Esophagus muscularis mucosa (tissue), 4 donors: ENCODE data around the gene TRIM27. TPM values are rescaled to one million over a fixed set of nuclear protein-coding genes. Genes with fewer than 3 reads are reported as not detected.
"Not testable (repeated sequence)": the region's sequence is repeated elsewhere in the genome, so short reads cannot be mapped to it uniquely, and the experiment has no call there.

ENCODE experiments used
- DNase-seq: peaks from one replicate; pipeline ENCODE4 v3.0.0-alpha.2; 2017; ENCODE audit errors: extremely low spot score
- H3K27ac ChIP-seq, 4 donors: fragments of 200-600 bp; sonication (generic); replicated peaks in 1 of 4; 1 replicate in 3 of 4; 2 replicates in 1 of 4; pipeline ENCODE4 v1.5.1; 2016 to 2019; ENCODE audit warnings: mild to moderate bottlenecking in 1 of 4
- H3K27me3 ChIP-seq, 4 donors: fragments of 200-600 bp; sonication (generic); one replicate each; pipeline versions ENCODE4 v1.5.1 to v1.6.0; 2016 to 2019
- H3K36me3 ChIP-seq, 4 donors: fragments of 200-600 bp; sonication (generic); one replicate each; pipeline ENCODE4 v1.5.1; 2016 to 2019
- H3K4me1 ChIP-seq, 4 donors: fragments of 200-600 bp; sonication (generic); one replicate each; pipeline ENCODE4 v1.5.1; 2016 to 2019
- H3K4me3 ChIP-seq, 4 donors: fragments of 200-600 bp; sonication (generic); 1 replicate in 2 of 4; 2 replicates in 2 of 4; pipeline ENCODE4 v1.5.1; 2016 to 2019; ENCODE audit warnings: mild to moderate bottlenecking in 4 of 4, moderate library complexity in 1 of 4
- H3K9me3 ChIP-seq, 4 donors: fragments of 200-600 bp; sonication (generic); 1 replicate in 3 of 4; 2 replicates in 1 of 4; pipeline ENCODE4 v1.5.1; 2016 to 2019
- CTCF ChIP-seq, 3 experiments: fragments of 200-600 bp in 2 of 3; fragments of 450-650 bp in 1 of 3; sonication (generic) in 2 of 3; IDR thresholded peaks; one replicate each; pipeline ENCODE4 v1.5.1; 2017 to 2019; ENCODE audit warnings: antibody characterized with exemption in 3 of 3, mild to moderate bottlenecking in 2 of 3, moderate library complexity in 1 of 3
- EP300 ChIP-seq: sonication (generic); formaldehyde crosslinking; IDR thresholded peaks from one replicate; pipeline ENCODE4 v1.6.1; 2017; ENCODE audit warnings: antibody characterized with exemption
- POLR2A ChIP-seq: fragments of 450-650 bp; IDR thresholded peaks from one replicate; pipeline ENCODE4 v1.6.1; 2017; ENCODE audit warnings: antibody characterized with exemption, moderate library complexity, mild to moderate bottlenecking, low read depth
- POLR2AphosphoS5 ChIP-seq, 2 donors: sonication (generic); formaldehyde crosslinking; IDR thresholded peaks; one replicate each; pipeline ENCODE4 v1.6.1; 2017; ENCODE audit warnings: antibody characterized with exemption in 2 of 2
- WGBS: methylation state at CpG from one replicate; pipeline ENCODE4 v1.1.5; 2018; 5-methylcytosine and 5-hydroxymethylcytosine counted together
- intact Hi-C: fragments of 100-400 bp; cut with DNase I; formaldehyde crosslinking; loops from one replicate; pipeline ENCODE4 v1.15.1; 2023
- small RNA-seq, 3 donors: library from RNA; depleted of rRNA; stranded (forward); fragments of <200 nt; gene quantifications; one replicate each; pipeline ENCODE3, GENCODE V24; 2016
- total RNA-seq, 4 donors: library from RNA; depleted of rRNA; stranded (reverse); fragments of >200 nt; gene quantifications; one replicate each; pipeline versions ENCODE4 v1.1.0 to v1.2.1, GENCODE V29; 2016

TRIM27 gene
- total RNA-seq, 4 donors from 2014 or later = 31.1 to 42.2 (median 36.0) TPM

GRCh38 chr6:28861339-28861738, 62.4 kb downstream of the TRIM27 start:
- Histone ChIP-seq H3K27me3 (no peaks in the 10 kb centered on the region), H3K27ac (no peak overlapping the region), H3K9me3 (peaks cover 0 to 4% (median 2%) of the 10 kb centered on the region in 4 donors), H3K4me3 (no peak overlapping the region), H3K4me1 (peaks cover 8 to 12% (median 8%) of the 10 kb centered on the region in 4 donors), H3K36me3 (no peaks in the 10 kb centered on the region)
- intact Hi-C loops = loop anchor here (5.0 to 10.0 kb wide), 2 partner anchors 81 to 153 kb away; no protein-coding TSS in a partner anchor
- WGBS = 92% methylated on average over 10 of the region's 22 CpGs
- TF ChIP-seq CTCF (IDR thresholded peaks at IDR 0.05) (no peak), POLR2A (no peak), POLR2AphosphoS5 (IDR thresholded peaks at IDR 0.05) (no peak), EP300 (no peak)
- no peak for DNase-seq

- Histone ChIP-seq H3K36me3 (no peaks in the 10 kb centered on the region), H3K4me3 (no peak overlapping the region), H3K27ac (no peak overlapping the region), H3K9me3 (peaks cover 0 to 8% (median 2%) of the 10 kb centered on the region in 4 donors), H3K27me3 (no peaks in the 10 kb centered on the region), H3K4me1 (peaks cover 8 to 12% (median 8%) of the 10 kb centered on the region in 4 donors)
- DNase-seq = no peak
- intact Hi-C loops = loop anchor here (5.0 to 10.0 kb wide), 2 partner anchors 82 to 154 kb away; no protein-coding TSS in a partner anchor
- no peak for TF ChIP-seq POLR2A
- no peak for TF ChIP-seq POLR2AphosphoS5 (IDR thresholded peaks at IDR 0.05)
- TF ChIP-seq CTCF (IDR thresholded peaks at IDR 0.05) = no peak
- TF ChIP-seq EP300 = no peak
- WGBS = 54% methylated on average over 6 of the region's 6 CpGs
Observed at GRCh38 chr6:28860581-28860980, 63.2 kb downstream of the TRIM27 start.

- intact Hi-C loops = no loop called here
- DNase-seq = no peak
- Histone ChIP-seq H3K4me3 (no peak overlapping the region), H3K36me3 (no peaks in the 10 kb centered on the region), H3K27ac (no peak overlapping the region), H3K27me3 (no peaks in the 10 kb centered on the region), H3K9me3 (peaks cover 0 to 11% (median 2%) of the 10 kb centered on the region in 4 donors), H3K4me1 (peaks cover 0 to 5% (median 2%) of the 10 kb centered on the region in 4 donors)
- no peak for TF ChIP-seq POLR2AphosphoS5 (IDR thresholded peaks at IDR 0.05)
- no peak for TF ChIP-seq EP300
- TF ChIP-seq CTCF (IDR thresholded peaks at IDR 0.05) = no peak
- 82% methylated on average over 3 of the region's 3 CpGs for WGBS
Observed at GRCh38 chr6:28858963-28859362, 64.8 kb downstream of the TRIM27 start.

- no peak overlapping the region for H3K27ac ChIP-seq
- 57% methylated on average over 1 of the region's 1 CpG for WGBS
- no peaks in the 10 kb centered on the region for H3K36me3 ChIP-seq
- no peak for DNase-seq
- TF ChIP-seq CTCF (IDR thresholded peaks at IDR 0.05) (no peak), POLR2AphosphoS5 (IDR thresholded peaks at IDR 0.05) (no peak), EP300 (no peak), POLR2A (no peak)
- peaks cover 0 to 11% (median 2%) of the 10 kb centered on the region in 4 donors for H3K9me3 ChIP-seq
- intact Hi-C loops = no loop called here
- H3K27me3 ChIP-seq = no peaks in the 10 kb centered on the region
- no peak overlapping the region for H3K4me3 ChIP-seq
- no peaks in the 10 kb centered on the region for H3K4me1 ChIP-seq
Observed at GRCh38 chr6:28856620-28857005, 67.2 kb downstream of the TRIM27 start.

- H3K36me3 ChIP-seq, H3K4me3 ChIP-seq, H3K27ac ChIP-seq, intact Hi-C loops, H3K27me3 ChIP-seq, H3K4me1 ChIP-seq: not testable (repeated sequence)
- WGBS = 86% methylated on average over 2 of the region's 2 CpGs
- peaks cover 0 to 11% (median 0%) of the 10 kb centered on the region in 4 donors for H3K9me3 ChIP-seq
- peak; percentile 8 for DNase-seq
Observed at GRCh38 chr6:28854405-28854804, 69.4 kb downstream of the TRIM27 start.

Small RNA genes lying within 50 kb of the gene (small RNA-seq; reads per million reads assigned to genes)
- gene RNU6-930P = 0 reads per million in 3 donors

Other genes starting within 250 kb of the TRIM27 start
- 1 to 10 TPM in 1 of 4 donors, under 1 TPM in 3; 0.17 to 1.7 (median 0.53) TPM for gene ZNF311, start 81.3 kb upstream of the TRIM27 start, total RNA-seq
- gene OR2W1, start 121.2 kb upstream of the TRIM27 start, total RNA-seq = not detected
- not detected for gene OR2B3, start 163.3 kb upstream of the TRIM27 start, total RNA-seq
- gene OR2J1, start 175.5 kb upstream of the TRIM27 start, total RNA-seq = not detected
- gene OR2J3, start 184.1 kb upstream of the TRIM27 start, total RNA-seq = not detected
- not detected for gene OR2J2, start 246.9 kb upstream of the TRIM27 start, total RNA-seq